Activated T-cell treated with anti-CD3 and anti-CD28 coated beads for 1 hour (primary cell): ENCODE results near the gene FUCA2.

Experiments
- DNase-seq: peaks from one replicate; pipeline ENCODE4 v3.0.0-alpha.2; 2020; ENCODE audit warnings: low read depth

The FUCA2 gene

DNA sequence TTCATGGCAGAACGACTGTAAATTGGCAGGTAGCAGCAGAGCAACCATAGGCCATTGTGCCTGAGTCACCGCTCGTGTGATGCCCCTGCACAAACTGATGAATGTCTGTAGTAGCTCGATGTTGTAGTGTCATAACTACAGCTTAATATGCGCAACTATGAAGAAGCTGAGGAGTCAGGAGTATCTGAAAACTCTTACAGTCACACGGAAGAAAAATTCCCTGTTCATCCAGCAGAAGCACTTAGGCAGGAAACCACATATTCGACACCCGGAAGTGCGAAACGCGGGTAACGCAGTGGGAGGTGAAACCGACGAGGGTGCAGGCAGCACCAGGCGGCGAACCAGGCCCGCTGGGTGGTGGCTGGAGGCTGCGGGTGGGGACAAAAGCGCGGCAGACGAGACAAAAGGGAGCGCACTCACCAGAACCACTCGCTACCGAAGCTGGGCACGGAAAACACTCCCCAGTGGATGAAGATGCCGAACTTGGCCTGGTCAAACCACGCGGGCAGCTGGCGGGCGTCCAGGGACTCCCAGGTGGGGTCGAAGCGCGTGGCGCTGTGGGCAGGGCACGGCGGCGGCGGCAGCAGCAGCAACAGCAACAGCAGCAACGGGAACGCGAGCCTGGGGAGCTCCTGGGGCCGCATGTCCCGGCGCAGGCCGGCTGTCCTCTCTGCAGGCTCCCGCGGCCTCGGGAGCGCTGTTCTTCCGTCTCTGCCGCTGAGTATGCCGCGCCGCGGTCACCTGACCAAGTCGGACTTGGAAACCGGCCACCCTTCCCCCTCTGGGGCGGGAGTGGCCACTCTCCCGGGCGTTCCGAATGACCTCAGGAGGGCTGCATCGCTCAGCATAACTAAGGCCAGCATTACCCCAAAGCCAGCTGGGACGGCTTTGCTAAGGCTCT, at the start of gene FUCA2:
Gene FUCA2, minus strand, starts transcription at position 730 of the 901 bp plus-strand sequence. Its CDS starts 86 bp downstream, at position 644.
- peak; percentile 40 for DNase-seq

- DNase-seq: no peak
Measured at GRCh38 chr6:143561105-143561704, 49.7 kb upstream of the FUCA2 start.

GRCh38 chr6:143559051-143559660, 47.6 kb upstream of the FUCA2 start:
- DNase-seq: no peak

GRCh38 chr6:143556529-143556928, 45.0 kb upstream of the FUCA2 start:
- no peak for DNase-seq

DNA sequence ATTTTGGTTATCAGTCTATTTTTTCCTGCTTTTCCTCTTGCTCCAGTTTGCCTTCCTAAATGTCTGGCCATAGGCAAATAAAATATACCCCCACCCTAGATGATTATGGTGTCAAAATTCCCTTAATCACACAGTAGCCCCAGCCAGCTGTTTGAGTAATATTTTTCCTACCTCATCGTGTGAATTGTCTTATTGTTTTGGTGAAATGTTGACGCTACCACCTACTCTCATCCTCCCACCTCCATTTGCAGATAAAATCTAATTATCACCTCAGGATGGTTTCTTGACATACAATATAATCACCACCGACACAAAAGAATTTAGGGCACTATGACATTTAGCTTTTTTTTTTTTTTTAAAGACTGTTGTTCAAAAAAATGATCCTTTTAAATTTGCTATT, 44.1 kb upstream of the FUCA2 start:
- DNase-seq: no peak

DNA sequence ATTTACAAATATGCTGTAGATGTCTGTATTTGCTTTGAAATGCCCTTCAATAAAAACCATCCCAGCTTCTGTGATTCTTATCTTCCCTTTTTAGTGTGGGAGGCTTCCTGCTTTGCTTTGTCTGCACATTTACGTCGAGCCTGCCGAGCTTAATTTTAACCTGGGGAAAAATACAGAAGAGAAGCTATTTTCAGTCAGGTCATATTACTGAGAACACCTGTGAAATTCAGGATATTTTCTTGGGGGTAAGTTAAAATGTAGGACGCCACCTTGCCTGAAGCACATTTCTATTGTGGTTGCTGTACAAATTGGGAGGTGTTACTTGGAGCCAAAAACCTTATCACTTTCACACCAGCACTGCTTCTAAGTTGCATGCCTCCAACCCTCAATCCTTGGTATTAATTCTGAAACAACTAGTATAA, 43.6 kb upstream of the FUCA2 start:
- no peak for DNase-seq

DNA sequence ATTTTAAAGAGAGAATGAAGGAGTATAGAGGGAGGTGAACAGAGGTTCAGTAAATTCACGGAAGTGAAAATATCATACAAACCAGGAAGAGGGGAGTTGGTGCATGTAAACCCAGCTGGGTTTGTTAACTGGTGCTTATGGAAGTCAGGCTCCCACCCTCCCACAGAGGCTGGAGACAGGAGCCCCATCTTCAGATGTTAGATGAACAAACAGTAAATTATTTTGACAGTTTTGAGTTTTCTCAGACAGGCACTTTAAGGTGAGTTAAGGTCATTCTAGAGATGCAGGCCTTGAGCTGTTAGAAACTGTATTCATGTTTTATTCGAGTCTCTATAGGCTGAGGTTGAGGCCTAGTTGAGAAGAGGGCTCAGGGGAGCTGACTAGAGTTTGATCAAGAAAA, 41.8 kb upstream of the FUCA2 start:
- DNase-seq: no peak

DNA sequence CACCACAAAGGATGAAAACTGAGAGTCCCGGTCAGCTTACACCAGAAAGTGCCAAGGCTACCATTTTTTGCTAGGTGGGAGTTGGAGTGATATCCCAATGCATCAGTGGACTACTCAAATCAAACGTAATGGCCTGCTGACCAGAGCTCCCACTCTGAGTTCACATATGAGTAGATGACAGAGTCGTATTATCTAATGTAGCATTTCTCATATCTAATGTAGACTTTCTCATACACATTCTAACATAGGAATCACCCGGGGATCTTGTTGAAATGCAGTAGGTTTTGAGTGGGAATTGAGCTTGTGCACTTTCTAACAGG, 38.4 kb upstream of the FUCA2 start:
- DNase-seq: no peak

DNA sequence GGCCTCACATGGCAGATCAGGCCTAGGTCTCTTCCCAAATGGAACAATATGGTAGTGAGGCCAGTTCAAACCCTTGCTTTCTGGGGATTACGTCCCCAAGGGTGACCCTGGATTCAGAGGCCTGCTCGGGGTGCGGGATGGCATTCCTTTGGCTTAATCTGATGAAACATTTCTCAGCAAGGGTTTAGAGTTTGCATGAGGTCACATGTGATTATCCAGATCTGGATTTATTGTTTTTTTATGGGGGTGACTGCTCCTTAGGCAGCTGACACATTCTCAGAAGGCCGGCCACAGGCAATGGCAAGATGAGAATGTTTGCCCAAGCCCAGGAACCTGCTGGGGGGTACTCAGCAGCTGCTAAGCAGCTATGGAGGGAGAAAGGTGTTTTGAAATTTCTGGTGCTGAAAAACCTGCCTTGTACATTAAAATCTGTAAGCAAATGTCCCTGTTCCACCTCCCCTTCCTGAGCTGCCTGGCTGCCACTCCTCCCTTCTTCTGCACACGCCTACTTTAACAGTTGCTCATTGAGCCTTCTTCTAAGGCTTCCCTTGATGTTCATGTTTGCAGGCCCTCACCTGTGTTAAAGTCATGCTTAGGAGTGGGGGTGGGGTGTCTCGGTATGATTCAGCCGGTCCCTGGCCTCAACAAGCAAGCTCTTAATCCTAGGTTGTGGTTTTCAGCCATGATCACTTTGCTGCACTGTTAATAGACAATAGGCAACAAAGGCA, 37.9 kb upstream of the FUCA2 start:
- DNase-seq: no peak

DNA sequence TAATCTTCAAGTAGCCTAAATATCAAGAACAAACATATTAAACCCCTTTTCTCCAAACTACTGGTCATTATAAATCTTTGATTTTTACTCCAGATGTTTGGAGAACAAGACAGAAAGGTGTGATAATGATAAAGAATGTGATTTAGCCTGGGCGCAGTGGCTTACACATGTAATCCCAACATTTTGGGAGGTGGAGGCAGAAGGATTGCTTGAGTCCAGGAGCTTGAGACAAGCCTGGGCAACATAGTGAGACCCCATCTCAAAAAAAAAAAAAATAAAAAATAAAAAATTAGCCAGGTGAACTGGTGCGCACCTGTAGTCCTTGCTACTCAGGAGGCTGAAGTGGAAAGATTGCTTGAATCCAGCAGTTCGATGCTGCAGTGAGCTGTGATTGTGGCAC, 35.1 kb upstream of the FUCA2 start:
- DNase-seq: no peak

DNA sequence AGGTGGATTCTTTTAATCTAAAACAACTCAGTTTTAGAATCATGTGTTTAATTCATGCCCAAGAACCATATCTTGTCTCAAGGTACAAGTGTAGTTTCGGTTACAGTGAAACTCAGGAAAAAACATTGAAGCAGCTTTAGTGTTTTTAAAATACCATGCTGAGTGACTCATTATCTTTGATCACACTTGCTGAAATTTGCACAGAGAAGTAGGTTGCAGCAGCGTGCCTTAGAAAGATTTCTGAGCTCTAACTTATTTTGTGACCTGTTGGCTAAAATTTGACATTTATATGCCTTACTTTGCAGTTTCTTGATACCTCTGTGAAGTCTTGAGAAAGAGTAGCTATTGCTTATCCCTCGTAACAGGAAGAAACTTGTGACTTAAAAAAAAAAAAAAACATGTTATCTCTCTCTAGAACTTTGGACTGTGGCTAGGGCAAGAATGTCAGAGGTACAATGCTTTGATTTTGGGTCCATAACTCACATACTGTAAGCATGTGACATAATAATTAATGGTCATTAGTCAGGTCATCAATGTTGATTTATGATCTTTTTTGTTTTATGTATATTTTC, 34.5 kb upstream of the FUCA2 start:
- no peak for DNase-seq

GRCh38 chr6:143545165-143545564, 33.6 kb upstream of the FUCA2 start:
- DNase-seq: no peak

DNA sequence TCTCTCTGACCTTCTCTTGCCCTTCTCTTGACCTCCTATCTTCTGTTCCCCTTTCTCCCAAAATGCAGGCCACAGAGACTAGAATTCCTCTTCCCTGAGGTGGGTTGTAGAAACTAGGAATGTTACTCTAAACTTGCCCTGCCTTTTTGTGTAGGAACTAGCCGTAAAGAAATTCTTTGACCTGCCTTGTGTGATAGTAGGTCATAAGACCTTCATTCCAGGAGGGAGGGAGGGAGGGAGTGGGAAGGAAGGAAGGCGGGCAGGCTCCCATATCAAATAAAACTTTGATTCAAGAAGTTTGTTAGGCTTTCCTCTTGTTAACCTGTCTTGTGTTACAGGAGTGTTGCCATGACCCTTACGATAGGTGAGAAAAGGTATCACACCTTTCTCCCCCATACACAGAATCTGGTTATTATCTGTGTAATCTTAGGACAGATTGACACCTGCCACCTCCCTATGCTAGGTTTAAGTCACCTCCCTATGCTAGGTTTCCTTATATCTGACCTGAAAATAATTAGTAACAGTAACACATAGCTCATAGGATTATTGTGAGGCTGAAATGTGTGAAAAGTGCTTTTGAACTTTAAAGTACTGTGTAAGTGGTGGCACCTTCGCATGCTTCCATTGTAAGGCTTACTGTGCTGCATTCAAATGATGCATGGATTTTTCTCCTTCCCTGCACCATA, 32.6 kb upstream of the FUCA2 start:
- no peak for DNase-seq

DNA sequence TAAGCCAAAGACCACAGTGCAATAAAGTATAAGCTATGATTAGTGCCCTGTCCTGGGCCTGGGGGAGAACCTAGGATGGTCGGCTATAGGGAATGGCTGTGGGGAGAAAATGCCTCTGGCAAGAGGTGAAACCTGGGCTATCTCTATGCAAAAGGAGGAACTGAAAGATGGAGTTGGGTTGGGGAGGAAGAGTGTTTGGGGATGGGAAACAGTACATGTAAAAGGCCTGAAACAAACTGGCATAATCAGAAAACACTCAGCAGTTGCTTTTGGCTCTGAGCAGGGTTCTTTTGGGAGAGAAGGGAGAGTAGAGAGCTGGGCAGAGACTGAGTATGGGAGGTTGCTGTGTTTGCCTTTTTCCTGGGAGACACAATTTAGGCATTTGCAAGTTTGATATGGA, 31.9 kb upstream of the FUCA2 start:
- DNase-seq: no peak

DNA sequence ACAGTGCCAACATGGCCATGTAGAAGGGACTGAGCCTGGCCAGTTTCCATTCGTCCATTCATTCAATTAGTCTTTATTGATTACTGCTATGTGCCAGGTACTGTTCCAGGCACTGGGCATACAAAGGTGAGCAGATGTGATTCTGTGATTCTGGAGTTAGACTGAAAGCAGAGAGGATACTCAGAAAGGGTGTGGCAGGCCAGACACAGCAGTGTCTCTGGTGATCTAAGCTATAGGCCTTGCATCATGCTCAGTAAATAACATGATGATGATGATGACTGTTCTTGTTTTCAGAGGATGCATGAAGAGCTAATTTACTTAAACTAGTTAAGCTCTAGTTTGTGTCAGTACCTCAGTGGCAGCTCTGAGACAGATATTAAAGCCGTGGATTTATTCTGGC, 31.4 kb upstream of the FUCA2 start:
- no peak for DNase-seq

- no peak for DNase-seq
Measured at GRCh38 chr6:143540192-143540591, 28.7 kb upstream of the FUCA2 start.

DNA sequence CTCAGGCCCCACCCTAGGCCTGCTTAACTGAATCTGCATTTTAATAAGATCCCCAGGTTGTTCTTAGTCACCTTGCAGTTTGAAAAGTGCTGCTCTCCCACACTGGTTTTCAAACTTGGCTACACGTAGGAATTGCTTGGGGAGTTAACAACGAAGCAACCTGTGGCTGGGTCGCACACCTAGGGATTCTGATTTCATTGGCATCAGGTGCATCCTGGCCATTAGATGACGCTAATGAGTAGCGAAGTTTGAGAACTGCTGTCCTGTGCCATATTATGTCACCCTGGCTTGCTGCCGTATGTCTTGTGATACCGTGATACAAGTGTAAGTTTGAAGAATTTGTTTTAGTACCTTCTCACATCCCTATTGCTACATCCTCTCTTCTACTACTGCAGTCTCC, 28.2 kb upstream of the FUCA2 start:
- DNase-seq: no peak

GRCh38 chr6:143539106-143539505, 27.6 kb upstream of the FUCA2 start:
- DNase-seq: no peak

DNA sequence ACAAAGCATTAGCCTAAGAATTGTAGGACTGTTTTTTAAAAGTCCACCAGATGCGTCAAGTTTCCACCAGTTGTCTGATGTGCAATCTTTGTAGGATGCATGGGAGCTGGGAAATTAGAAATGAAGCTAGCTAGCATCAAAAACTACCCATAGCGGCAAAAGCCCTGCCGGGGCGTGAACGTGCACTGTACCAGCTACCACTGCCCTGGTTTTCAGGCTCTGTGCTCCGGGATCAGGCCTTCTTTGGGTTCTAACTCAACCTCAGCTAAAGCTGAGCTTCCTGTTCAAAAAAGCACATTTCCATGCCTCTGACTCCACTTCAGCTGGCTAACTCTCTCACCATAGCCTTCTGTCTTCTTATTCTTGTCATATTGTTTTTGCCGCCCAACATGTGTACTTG, 26.9 kb upstream of the FUCA2 start:
- no peak for DNase-seq

DNA sequence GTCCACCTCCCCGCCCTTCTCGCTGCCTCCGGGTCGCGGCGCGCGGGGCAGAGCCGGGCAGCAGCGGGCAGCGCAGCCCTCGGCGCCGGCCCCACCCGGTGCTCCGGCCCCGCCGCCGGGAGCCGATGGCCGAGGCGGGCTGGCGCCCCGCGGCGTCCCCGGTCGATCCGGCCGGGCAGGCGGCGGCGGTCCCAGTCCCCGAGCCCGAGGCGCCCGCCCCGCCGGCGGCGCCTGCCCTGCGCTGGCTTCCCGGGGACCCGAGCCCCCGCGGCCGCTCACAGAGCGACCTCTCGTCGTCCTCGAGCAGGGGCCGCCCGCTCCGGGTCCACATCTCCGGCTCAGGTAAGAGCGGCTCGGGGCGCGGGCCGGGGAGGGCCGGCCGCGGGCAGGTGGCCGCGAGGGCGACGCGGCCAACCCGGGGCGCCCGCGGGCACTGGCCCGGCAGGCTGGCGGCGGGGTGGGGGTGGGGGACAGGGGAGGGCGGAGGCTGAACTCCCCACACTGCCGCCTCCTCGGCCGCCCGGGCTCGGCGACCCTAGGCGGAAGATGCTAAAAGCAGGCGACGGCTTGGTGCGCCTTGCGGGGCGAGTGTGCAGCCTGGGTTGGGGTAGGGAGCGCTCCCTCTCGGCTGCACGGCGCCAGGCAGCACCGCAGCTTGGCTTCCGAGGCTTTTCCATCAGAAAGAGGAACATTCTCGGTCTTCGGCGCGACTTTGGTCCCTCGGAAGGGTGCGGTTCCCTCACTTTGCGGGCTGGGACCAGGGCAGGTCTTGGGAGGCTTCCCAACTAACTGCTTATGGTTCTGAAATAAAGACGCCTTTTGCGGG, 25.6 kb upstream of the FUCA2 start:
- peak; percentile 43 for DNase-seq

DNA sequence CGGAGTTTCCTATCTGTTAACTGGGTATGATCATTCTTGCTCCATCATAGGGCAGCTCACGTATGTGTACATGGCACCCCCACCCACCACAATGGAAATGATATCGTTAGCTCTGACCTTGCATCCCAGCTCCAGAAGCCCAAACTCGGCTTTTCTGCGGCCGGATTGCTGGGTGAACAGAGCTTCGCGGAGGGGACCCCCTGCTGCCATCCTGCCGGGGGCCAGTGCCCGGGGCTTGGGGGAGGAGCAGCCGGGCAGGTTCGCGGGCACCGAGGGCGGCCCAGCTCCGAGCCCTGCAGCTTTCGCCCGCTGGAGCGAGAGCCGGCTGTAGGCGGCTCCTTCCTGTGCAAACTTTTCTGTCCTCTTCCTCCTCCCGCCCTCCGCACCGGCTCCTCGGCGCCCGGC, 24.9 kb upstream of the FUCA2 start:
- peak; percentile 27 for DNase-seq
